ENCODE results near the gene B3GAT1.

GRCh38 chr11:134404575-134405341, 7.3 kb downstream of the B3GAT1 start:
- TF ChIP-seq CTCF (IDR thresholded peaks at IDR 0.05; ENCODE audit: insufficient read depth, low read depth, low read length) (no peak), EZH2 (IDR thresholded peaks at IDR 0.05; ENCODE audit: insufficient read depth, low read length) (no peak)
